ENCODE data around the gene MYLK4.

Gene MYLK4

DNA sequence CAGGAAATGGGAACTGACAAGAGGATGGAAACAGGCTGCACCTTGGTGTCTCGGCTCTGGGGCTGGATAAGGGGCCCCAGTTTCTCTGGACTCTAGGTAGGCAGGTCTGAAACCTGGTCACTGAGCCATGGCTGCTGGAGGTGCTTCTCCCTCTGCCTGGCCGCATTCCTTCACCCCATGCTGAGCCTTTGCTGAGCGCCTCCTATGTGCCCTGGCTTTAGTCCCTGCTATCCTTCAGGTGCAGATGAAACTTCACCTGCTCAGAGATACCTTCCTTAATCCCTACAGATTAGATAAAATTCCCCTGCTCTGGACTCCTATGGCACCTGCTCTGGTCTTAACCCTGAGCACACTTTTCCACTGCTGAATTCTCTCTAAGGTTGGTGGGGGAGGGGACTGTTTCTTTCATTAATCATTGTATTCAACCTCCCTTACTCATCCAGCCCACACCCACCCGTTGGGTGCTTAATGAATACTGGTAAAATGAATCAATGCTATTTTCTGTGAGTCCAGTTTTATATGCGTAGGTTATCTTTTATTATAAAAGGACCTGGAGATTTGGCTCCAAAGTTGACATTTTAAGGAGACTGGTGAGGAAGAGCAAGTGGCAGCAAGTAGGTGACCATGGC is 19.3 kb downstream of the MYLK4 start:
- FAIRE-seq: no peak

DNA sequence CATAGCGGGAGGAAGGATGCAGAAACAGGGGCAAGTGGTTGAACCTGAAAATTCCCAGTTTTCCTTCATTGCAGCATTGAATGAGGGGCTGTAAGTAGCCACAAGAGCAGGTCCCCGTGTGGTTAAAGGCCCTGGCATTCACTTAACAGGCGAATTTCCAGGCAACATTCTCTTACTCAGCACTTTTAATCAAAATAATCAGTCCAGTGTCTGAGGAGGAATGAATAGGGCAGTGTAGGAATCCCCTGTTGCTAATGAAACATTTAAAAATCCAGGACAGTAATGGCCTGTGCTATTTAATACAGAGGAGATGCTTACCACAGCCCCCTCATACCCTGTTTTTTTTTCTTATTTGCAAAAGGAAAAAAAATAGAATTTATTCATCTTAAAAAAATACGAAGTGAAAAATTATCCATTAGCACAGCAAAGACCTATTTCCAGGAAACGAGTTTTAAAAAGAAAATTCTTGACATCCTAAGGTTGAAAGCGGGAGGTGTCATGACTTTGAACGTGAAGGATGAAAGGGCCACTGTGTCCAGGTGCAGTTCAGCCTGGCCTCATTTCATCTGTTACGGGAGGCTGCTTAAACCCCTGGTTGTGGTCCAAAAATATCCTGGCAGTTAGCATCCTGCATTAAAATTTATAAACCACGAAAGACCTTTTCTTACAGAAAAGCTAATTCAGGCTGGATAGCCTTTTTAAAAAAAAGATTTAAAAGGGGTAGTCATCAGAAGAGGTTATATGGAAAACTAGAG is 20.2 kb downstream of the MYLK4 start:
- no peak for FAIRE-seq

GRCh38 chr6:2729921-2730320 is 20.8 kb downstream of the MYLK4 start:
- no peak for FAIRE-seq

DNA sequence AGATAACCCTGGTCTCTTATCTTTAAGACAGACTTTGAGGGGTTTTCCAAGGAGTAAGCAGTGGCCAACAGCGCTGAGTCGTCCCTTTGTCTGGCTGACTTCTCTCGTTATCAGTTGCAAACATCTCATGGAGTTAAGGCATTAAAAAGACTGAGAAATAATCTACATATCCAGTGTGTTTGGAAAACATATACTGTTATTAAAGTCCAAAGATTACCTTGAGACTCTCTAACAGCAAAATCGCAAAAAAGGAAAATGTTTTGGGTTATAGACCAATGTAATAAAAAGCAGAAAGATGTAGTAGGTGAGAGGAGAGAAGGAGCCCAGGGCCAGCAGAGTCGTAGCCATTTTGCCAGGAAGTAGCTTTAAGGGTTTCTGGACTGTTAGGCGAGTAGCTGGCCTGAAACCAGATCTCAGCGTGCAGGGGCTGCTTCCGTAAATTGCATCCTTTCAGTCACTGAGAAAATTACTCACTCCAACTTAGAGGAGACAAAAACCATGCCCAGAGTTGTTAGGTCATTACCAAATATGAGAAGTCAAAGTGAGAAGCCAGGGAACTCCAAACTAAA is 24.6 kb downstream of the MYLK4 start:
- FAIRE-seq: no peak

DNA sequence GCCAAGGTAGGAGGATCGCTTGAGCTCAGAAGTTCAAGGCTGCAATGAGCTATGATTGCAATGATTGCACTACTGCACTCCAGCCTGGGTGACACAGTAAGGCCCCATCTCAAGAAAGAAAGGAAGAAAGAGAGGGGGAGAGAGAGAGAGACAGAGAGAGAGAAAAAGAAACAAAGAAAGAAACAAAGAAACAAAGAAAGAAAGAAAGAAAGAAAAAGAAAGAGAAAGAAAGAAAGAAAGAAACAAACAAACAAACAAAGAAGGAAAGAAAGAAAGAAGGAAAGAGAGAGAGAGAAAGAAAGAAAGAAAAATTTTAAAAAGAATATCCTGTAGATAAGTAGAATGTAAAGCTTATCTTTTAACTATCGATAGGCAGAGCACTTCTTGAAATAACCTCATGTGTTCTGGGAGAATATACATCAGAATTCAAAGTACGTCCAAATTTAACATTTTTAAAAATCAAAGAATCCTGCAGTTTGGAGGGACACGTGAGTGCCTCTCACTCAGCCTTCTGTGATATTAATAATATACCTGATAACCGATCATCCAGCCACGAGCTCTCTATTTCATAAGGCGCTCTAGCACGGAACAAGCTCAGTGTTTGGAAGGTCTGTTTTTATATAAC is 25.2 kb downstream of the MYLK4 start:
- FAIRE-seq: no peak

- no peak for FAIRE-seq
Measured at GRCh38 chr6:2721219-2721618, 29.5 kb downstream of the MYLK4 start.

DNA sequence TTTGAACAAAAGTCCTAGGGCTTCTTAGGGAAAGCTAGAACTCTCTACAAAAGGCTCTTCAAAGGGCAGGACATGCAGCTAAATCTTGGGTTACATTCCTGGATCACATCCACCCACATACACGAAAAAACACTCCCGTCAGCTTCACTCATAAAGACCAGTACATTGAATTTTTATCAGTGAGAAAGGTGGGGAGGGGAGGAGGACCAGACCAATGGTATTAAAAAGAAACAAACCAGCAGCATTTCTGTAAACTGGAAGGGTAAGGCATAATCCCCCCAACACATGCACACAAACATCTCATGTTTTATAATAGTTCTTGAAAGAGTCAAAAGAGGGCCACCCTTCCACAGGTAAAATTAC is 31.6 kb downstream of the MYLK4 start:
- FAIRE-seq: no peak

- no peak for FAIRE-seq
Measured at GRCh38 chr6:2718334-2719092, 32.2 kb downstream of the MYLK4 start.

GRCh38 chr6:2716936-2717700 is 33.6 kb downstream of the MYLK4 start:
- no peak for FAIRE-seq

DNA sequence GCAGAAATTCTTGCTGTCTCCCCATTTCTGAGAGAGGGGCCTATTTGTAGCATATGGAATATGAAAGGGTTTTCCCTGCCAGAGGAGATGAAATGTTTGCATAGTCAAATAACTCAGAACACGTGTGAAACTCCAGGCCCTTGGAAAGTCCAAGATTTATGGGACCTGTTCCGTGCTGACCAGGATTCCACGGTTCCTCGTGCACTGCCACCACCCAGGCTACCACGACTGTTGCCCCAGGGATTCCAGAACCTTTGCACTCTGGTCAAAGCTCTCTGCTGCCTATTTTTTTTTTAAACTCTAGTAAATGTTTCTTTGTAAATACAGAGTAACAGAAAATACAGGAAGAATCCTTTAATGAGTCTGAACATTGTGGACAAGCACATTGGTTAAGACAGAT is 35.0 kb downstream of the MYLK4 start:
- FAIRE-seq: no peak

DNA sequence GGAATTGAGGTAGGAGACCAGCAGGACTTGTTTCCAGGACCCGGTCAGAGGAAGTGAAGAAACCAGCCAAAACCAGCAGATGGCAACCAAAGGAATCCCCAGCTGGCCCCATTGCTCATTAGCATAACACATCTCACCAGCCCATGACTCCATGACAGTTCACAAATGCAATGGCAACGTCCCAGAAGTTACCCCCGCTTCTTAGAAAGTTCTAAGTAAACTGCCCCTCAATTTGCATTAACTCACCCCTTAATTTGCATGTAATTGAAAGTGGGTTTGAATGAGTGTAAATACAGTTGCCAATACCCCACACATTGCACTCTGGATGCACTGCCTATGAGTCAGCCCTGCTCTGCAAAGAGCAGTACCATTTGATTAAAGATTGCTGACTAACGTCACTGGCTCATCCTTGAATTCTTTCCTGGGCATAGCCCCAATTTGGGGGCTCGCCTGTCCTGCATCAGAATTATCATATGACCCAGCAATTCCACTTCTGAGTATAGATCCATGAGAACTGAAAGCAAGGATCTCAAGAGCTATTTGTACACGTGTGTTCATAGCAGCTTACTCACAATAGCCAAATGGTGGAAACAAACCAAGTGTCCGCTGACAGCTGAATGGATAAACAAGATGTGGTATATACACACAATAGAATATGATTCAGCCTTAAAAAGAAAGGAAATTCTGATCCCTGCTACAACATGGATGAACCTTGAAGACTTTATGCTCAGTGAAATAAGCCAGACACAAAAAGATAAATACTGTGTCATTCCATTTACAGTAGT is 36.4 kb downstream of the MYLK4 start:
- FAIRE-seq: no peak

GRCh38 chr6:2713473-2714110 is 37.1 kb downstream of the MYLK4 start:
- no peak for FAIRE-seq

GRCh38 chr6:2712102-2712501 is 38.6 kb downstream of the MYLK4 start:
- FAIRE-seq: no peak

- FAIRE-seq: no peak
Measured at GRCh38 chr6:2710412-2710811, 40.3 kb downstream of the MYLK4 start.

- no peak for FAIRE-seq
Measured at GRCh38 chr6:2708456-2708855, 42.3 kb downstream of the MYLK4 start.

GRCh38 chr6:2706558-2706957 is 44.2 kb downstream of the MYLK4 start:
- no peak for FAIRE-seq

DNA sequence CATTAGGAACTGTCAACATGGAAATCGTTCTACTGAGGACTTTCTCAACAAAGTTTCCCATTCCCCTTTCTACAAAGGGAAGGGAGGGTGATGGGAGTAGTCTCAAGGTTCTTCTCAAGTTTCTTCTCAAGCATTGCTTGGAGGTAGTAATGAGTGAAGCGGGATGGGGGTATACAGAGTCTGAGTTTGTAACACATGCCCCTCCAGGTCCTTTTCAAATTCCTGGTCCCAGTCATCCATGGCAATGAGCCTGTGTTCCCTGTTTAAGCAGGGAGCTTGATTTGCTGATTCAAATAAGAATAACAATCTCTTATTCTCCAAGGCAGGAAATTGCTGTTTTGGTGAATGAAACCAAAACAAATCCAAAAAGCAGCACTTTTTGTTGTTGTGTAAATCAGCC is 45.5 kb downstream of the MYLK4 start:
- no peak for FAIRE-seq

GRCh38 chr6:2697291-2697690 is 53.4 kb downstream of the MYLK4 start:
- FAIRE-seq: no peak

GRCh38 chr6:2695454-2696095 is 55.1 kb downstream of the MYLK4 start:
- peak; percentile 99 for FAIRE-seq

GRCh38 chr6:2693231-2693630 is 57.5 kb downstream of the MYLK4 start:
- FAIRE-seq: no peak

All from A204.1 (cell line).